HTERT RPE-1 (cell line): ENCODE results near the gene SLC7A8.

Experiments used
- in situ Hi-C: fragments of 300-500 bp; cut with MboI; formaldehyde crosslinking; loops from 4 replicates; pipeline ENCODE4 v1.14.3; 2020; ENCODE audit warnings: low sequenced_read_pairs

SLC7A8 gene

GRCh38 chr14:23183158-23183470, 346 bp downstream of the SLC7A8 start:
- in situ Hi-C loops, result no loop called here

GRCh38 chr14:23182372-23183157, 895 bp downstream of the SLC7A8 start:
- in situ Hi-C loops, result no loop called here

- in situ Hi-C loops, result no loop called here
These were observed 1.5 kb downstream of the SLC7A8 start for GRCh38 chr14:23181946-23182345.

- in situ Hi-C loops, result no loop called here
These were observed 2.0 kb downstream of the SLC7A8 start for GRCh38 chr14:23181453-23181852.

- in situ Hi-C loops, result no loop called here
These were observed 6.3 kb downstream of the SLC7A8 start for GRCh38 chr14:23177181-23177580.

GRCh38 chr14:23175823-23176222, 7.6 kb downstream of the SLC7A8 start:
- in situ Hi-C loops, result no loop called here

- in situ Hi-C loops, result no loop called here
These were observed 8.9 kb downstream of the SLC7A8 start for GRCh38 chr14:23174296-23175184.

GRCh38 chr14:23173796-23174195, 9.7 kb downstream of the SLC7A8 start:
- in situ Hi-C loops, result no loop called here

- in situ Hi-C loops, result no loop called here
These were observed 10.4 kb downstream of the SLC7A8 start for GRCh38 chr14:23173031-23173430.

- in situ Hi-C loops, result no loop called here
These were observed 10.9 kb downstream of the SLC7A8 start for GRCh38 chr14:23172574-23172973.

GRCh38 chr14:23172096-23172495, 11.4 kb downstream of the SLC7A8 start:
- in situ Hi-C loops, result no loop called here

- in situ Hi-C loops, result no loop called here
These were observed 12.1 kb downstream of the SLC7A8 start for GRCh38 chr14:23171222-23171975.

- in situ Hi-C loops, result no loop called here
These were observed 13.8 kb downstream of the SLC7A8 start for GRCh38 chr14:23169622-23170021.

- in situ Hi-C loops, result no loop called here
These were observed 15.2 kb downstream of the SLC7A8 start for GRCh38 chr14:23168246-23168645.

- in situ Hi-C loops, result no loop called here
These were observed 16.2 kb downstream of the SLC7A8 start for GRCh38 chr14:23167116-23167847.

GRCh38 chr14:23164949-23165348, 18.5 kb downstream of the SLC7A8 start:
- in situ Hi-C loops, result no loop called here

GRCh38 chr14:23164250-23164649, 19.2 kb downstream of the SLC7A8 start:
- in situ Hi-C loops, result no loop called here

- in situ Hi-C loops, result no loop called here
These were observed 19.6 kb downstream of the SLC7A8 start for GRCh38 chr14:23163830-23164229.

GRCh38 chr14:23162800-23163199, 20.7 kb downstream of the SLC7A8 start:
- in situ Hi-C loops, result no loop called here

- in situ Hi-C loops, result no loop called here
These were observed 21.5 kb downstream of the SLC7A8 start for GRCh38 chr14:23162005-23162404.
